GM21381 (cell line): Measurements from ENCODE around the gene P2RY10.
"Not testable (repeated sequence)": the region's sequence is repeated elsewhere in the genome, so short reads cannot be mapped to it uniquely, and the experiment has no call there.

Experiments
- ATAC-seq: cut with Tn5 transposase; IDR thresholded peaks from one replicate; pipeline ENCODE4 v1.9.1; 2021; ENCODE audit warnings: mild to moderate bottlenecking, moderate library complexity; ENCODE audit not compliant: unreplicated experiment

The P2RY10 gene, protein sequence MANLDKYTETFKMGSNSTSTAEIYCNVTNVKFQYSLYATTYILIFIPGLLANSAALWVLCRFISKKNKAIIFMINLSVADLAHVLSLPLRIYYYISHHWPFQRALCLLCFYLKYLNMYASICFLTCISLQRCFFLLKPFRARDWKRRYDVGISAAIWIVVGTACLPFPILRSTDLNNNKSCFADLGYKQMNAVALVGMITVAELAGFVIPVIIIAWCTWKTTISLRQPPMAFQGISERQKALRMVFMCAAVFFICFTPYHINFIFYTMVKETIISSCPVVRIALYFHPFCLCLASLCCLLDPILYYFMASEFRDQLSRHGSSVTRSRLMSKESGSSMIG

GRCh38 chrX:78945186-78945912, at the start of gene P2RY10:
TSS of gene P2RY10 (plus strand) at chrX:78945391. CDS start at chrX:78960521, 15,130 bp downstream.
- ATAC-seq: peak; percentile 77

GRCh38 chrX:78922754-78923153, 22.4 kb upstream of the P2RY10 start:
- ATAC-seq: peak; percentile 25

DNA sequence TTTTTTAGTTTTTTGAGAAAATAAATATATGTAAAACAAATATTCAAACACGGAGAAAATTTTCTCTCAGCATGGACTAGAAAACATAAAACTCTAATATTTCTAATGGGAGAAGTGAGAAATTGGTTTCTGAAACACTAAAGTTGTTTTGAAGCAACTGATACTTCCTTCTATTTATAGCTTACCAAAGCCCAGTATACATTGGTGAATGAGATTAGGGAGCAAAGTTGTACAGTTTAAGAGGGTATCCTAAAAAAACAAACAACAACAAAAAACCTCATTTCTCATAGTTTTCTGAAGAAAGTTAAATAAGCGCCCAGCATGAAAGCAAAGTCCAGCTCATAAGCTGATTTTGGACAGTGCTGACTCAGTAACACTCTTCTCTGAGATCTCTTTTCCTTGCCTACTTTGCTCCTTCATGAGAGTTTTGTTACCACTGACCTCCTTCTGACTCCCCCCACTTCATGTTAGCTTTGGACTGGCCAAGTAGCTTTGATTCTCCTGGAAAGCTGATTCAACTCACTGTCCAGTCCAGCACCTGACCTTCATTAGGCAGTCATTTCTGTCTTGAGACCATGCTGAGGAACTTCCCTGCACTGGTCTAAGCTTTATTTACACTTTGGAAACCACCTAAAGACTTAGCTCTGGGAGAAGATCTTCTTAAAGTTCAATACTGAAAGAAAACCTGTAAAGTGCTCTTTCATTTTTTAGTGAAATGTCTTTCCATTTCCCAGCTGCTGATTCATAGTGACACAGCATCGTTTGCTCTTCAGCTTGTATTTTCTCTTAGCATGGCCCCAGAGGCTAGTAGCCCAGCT, 21.8 kb upstream of the P2RY10 start:
- ATAC-seq: peak; percentile 86

DNA sequence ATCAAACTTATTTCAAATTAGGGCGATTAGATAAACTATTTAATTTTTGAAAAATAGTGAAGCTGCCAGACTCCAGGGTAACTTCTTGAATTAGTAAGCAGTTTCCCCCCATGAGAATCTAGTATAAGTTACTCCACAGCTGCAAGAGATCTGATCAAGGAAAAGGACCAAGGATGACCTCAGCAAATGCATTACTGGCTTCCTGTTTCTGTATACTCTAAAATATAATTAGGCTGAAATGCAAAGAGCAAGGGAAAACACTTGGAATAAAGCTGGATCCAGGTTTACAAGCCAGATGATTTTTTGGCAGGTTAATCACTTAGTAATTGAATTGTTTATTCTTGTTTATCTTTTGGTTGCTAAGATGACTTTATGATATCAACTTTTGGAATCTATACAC, 13.4 kb upstream of the P2RY10 start:
- ATAC-seq: no peak

GRCh38 chrX:78934866-78935265, 10.3 kb upstream of the P2RY10 start:
- no peak for ATAC-seq

- ATAC-seq: no peak
Observed at GRCh38 chrX:78944351-78944750, 840 bp upstream of the P2RY10 start.

- ATAC-seq: no peak
Observed at GRCh38 chrX:78946178-78946931, 1.2 kb downstream of the P2RY10 start.

DNA sequence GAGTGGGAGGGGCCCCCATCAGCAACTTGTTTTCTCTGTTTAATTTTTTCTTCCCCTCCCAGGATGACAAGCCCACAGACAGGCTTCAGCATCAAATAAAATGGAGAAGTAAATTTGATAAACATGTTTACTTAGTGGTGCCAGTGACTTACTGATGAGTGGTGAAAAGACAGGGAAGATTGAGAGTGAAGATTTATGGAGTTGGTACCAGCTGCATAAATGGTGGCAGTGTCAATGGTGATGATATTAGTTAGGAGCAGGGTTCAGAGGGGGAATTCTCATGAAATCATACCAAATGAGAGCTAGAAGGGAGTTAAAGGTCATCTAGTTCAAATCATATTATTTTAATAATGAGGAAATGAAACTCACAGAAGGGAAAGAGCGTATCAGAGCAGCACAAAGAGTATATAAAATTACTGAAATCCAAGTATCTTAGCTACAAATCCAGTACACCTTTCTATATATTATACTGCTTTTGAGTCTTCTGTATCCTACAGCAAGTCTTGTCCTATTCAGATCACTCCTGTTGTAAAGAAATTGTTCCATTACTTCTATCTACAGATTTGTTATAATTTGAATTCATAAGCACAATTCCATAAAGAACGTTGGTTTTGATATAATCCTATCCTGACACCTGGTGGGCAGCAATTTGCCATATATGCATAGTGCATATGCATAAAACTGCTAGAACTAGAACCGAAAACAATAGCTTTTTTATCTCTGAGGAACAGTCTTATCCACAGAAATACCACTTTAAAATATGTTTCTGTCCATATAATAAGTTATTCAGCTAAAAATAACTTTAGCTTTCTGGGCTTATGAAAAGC, 5.0 kb downstream of the P2RY10 start:
- ATAC-seq: no peak

DNA sequence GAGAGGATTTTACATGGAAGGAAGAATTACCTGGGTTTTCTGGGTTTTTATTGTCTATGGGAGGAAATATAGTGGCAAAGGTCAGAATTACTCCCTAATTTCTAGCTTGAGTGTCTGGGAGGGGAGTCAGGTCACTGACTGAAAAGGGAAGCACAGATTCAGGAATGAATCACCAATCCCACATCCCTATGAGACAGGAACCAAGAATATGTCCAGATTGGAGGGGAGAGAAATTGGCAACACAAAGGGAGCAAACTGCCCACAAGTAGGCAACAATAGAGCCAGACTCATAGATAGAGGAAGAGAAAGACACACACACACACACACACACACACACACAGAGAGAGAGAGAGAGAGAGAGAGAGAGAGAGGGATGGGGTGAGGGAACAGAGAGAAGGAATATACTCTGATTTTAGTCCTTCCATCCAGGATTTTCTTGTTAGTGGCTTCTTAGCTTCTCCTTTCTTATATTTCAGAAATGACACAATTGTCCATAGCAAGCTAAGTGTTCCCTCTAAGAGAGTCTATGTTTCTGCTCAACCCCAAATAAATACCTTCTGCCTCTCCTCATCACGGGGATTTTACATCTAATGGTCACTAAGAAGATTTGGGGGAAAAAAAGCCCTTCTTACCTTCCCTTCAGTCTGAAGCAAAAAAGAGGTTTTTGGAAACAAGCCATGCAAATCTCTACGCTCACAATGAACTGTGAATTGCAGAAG, 12.0 kb downstream of the P2RY10 start:
- peak; percentile 3 for ATAC-seq

DNA sequence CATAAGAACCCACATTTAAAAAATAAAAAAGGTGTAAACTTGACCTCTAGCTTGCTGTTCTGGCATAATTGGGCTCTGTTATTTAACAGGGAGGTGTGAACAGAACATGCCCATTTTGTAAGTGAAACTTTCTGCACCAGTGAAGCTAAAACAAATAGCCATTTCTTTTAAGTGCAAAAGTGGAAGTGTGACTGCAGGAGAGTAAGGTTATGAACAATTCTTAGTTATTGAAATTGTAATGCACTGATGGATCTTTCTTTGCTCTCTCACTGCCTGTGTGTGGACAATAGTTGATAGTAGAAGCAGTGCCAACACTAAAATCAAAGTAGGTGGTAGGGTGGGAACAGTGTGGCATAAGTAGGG, 12.6 kb downstream of the P2RY10 start:
- peak; percentile 86 for ATAC-seq

GRCh38 chrX:78958419-78959116, 13.4 kb downstream of the P2RY10 start:
- no peak for ATAC-seq

GRCh38 chrX:78960888-78961287, 15.7 kb downstream of the P2RY10 start:
- no peak for ATAC-seq

- no peak for ATAC-seq
Observed at GRCh38 chrX:78964598-78964997, 19.4 kb downstream of the P2RY10 start.

DNA sequence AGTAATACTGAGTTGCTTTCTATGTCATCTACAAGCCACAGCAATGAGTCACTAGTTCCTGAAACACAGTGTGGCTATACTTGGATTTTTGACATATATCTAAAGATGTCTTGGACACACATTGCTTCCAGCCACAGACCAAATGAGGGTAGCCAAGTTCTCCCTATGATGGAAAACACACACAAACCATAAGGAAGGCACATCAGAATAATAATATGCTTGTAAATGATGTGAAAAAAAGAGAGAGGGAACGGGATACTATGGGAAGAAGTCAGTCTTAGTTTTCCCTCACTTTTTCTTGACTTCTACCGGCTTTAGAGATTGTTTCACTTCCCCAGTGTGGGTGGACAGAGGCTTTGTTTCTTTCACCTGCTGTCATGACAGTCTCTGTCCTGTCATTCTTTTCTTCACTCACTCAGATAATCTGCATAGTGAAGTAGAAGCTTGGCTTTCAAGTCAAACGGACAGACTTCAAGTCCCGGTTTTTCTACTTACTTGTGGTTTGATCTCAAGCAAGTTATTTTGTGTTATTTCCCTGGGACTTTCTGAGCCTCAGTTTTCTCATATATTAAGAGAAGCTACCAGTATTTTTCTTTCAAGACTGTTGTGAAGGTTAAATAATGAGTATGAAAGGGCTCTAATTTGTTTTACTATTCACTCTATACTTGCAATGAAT, 34.7 kb downstream of the P2RY10 start:
- ATAC-seq: peak; percentile 96

DNA sequence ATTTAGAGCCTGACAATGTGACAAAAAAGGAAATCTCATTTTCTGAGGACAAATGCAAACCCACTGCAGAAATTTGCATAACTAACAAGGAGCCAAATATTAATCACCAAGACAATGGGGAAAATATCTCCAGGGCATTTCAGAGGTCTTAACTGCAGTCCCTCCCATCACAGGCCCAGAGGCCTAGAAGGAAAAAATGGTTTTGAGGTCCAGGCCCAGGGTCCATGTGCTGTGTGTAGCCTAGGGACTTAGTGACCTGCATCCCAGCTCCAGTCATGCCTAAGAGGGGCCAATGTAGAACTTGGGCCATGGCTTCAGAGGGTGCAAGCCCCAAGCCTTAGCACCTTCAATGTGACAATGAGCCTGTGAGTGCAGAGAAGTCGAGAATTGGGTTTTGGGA, 44.2 kb downstream of the P2RY10 start:
- no peak for ATAC-seq

DNA sequence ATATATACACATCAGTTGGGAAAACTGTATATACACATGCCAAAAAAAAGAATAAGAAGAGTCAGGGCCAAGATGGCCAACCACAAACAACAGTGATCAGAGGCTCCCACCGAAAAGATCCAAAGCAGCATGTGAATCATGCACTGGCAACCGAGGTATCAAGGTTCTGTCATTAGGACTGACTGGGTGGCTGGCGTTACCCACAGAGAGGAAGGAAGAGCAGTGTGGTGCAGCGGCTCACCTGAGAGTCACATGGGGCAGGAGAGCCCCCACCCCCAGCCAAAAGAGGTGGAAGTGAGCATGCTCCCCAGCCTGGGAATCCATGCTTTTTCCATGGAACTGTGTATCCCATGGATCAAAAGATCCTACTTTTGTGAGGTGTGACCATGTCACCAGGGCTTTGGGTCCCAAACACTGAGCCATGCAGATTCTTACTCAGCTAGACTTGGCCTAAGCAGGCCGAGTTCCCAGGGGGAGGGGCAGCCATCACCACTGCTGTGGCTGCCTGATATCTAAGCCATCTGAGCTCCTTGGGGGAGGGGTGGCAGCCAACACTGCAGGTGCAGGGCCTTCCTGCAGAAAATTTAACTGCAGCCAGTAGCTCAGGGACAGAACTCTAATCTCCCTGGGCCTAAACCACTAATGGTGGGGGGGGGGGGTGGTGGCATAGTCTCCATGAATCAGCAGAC, 52.8 kb downstream of the P2RY10 start:
- no peak for ATAC-seq

GRCh38 chrX:79007540-79007939, 62.3 kb downstream of the P2RY10 start:
- not testable (repeated sequence) for ATAC-seq
